Lung microvascular endothelial cell (primary cell): ENCODE results near the gene CRIP3. TPM values are rescaled to one million over a fixed set of nuclear protein-coding genes. Genes with fewer than 3 reads are reported as not detected.

Source experiments
- DNase-seq, 2 donors: peaks; one replicate each; pipeline versions ENCODE4 v3.0.0 to v3.0.0-alpha.2; 2010; ENCODE audit warnings: low read depth in 2 of 2
- total RNA-seq: library from RNA; depleted of rRNA; stranded (reverse); fragments of >200 nt; gene quantifications from 2 replicates; pipeline ENCODE4 v1.2.1, GENCODE V29; 2014

The CRIP3 gene
- total RNA-seq, 1 donor from 2014 or later, result not detected

GRCh38 chr6:43287717-43288679 is 20.6 kb downstream of the CRIP3 start:
- no peak for DNase-seq

- DNase-seq, result no peak
Measured at GRCh38 chr6:43286980-43287716, 21.5 kb downstream of the CRIP3 start.

GRCh38 chr6:43286456-43286979 is 22.1 kb downstream of the CRIP3 start:
- no peak for DNase-seq

- DNase-seq, result no peak
Measured at GRCh38 chr6:43285832-43286231, 22.8 kb downstream of the CRIP3 start.

GRCh38 chr6:43284991-43285781 is 23.4 kb downstream of the CRIP3 start:
- DNase-seq, result no peak

GRCh38 chr6:43283905-43284304 is 24.7 kb downstream of the CRIP3 start:
- no peak for DNase-seq

- no peak for DNase-seq
Measured at GRCh38 chr6:43283514-43283901, 25.1 kb downstream of the CRIP3 start.

GRCh38 chr6:43282636-43283513 is 25.8 kb downstream of the CRIP3 start:
- no peak for DNase-seq

GRCh38 chr6:43282060-43282459 is 26.6 kb downstream of the CRIP3 start:
- DNase-seq, result no peak

GRCh38 chr6:43280234-43280633 is 28.4 kb downstream of the CRIP3 start:
- no peak for DNase-seq

- DNase-seq, result no peak
Measured at GRCh38 chr6:43278524-43279078, 30.0 kb downstream of the CRIP3 start.

- DNase-seq, result no peak
Measured at GRCh38 chr6:43277643-43278523, 30.7 kb downstream of the CRIP3 start.

GRCh38 chr6:43277306-43277642 is 31.4 kb downstream of the CRIP3 start:
- DNase-seq, result no peak

GRCh38 chr6:43276577-43277305 is 31.9 kb downstream of the CRIP3 start:
- DNase-seq, result no peak

- DNase-seq, result peak in 1 of 2 donors; percentile 15
Measured at GRCh38 chr6:43275801-43276576, 32.6 kb downstream of the CRIP3 start.

- no peak for DNase-seq
Measured at GRCh38 chr6:43274916-43275597, 33.6 kb downstream of the CRIP3 start.
